Inflammatory macrophage treated with lipopolysaccharide for 1 hour (primary cell): Measurements from ENCODE around the gene OTOP2.

Experiments used
- DNase-seq, 2 donors: peaks; one replicate each; pipeline ENCODE4 v3.0.0-alpha.2; 2020 to 2022

OTOP2 gene, protein sequence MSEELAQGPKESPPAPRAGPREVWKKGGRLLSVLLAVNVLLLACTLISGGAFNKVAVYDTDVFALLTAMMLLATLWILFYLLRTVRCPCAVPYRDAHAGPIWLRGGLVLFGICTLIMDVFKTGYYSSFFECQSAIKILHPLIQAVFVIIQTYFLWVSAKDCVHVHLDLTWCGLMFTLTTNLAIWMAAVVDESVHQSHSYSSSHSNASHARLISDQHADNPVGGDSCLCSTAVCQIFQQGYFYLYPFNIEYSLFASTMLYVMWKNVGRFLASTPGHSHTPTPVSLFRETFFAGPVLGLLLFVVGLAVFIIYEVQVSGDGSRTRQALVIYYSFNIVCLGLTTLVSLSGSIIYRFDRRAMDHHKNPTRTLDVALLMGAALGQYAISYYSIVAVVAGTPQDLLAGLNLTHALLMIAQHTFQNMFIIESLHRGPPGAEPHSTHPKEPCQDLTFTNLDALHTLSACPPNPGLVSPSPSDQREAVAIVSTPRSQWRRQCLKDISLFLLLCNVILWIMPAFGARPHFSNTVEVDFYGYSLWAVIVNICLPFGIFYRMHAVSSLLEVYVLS

GRCh38 chr17:74924250-74924948 is at the start of gene OTOP2:
OTOP2 (plus strand) TSS chr17:74924273; CDS start chr17:74924633, 360 bp downstream.
- DNase-seq, result peak; percentile 62 to 81

GRCh38 chr17:74874615-74875037 is 49.4 kb upstream of the OTOP2 start:
- no peak for DNase-seq

- no peak for DNase-seq
These were observed 48.7 kb upstream of the OTOP2 start for GRCh38 chr17:74875155-74875976.

GRCh38 chr17:74875977-74876593 is 48.0 kb upstream of the OTOP2 start:
- DNase-seq, result no peak

DNA sequence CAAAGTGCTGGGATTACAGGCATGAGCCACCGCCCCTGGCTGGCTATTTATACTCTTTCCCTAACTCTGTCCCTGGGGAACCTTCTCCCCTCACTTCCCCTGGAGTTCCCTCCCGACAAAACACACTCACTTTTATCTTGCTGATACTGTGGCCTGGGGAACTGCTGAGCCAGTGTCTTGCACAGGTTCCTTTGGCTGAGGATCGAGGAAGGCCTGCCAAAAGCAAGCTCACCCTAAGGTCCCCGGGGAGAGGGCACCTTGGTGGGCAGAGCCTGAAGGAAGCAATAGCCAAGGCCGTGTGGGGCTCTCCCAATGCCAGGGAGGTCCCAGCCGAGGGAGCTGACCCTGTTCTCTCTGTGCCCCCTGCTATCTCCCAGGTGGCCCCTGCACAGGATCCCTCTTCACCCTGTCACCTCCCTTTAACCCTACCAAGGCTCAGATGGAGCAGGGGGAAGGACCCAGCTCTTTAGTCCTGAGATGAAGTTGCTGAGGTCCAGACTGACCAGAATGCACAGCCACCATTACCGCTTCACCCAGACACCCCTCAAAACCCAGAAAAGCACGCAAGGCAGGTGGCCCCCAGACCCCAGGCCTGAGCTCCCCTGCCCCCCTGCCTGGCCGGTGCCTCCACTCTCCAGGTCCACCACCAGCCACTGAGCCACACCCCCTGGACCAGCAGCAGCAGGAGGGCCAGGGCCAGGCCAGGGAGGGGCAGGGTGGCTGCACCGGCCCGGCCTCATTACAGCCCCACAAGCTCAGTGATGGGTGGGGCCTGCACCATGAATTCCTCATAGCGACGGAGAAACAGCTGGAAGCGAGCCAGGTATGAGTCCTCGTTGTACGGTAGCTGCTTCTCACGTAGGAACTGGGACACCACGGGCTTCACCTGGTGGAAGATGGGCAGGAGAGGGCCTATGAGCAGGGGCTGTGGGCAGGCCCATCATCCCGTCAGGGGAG is 46.2 kb upstream of the OTOP2 start:
- no peak for DNase-seq

- no peak for DNase-seq
These were observed 45.4 kb upstream of the OTOP2 start for GRCh38 chr17:74878658-74879057.

- no peak for DNase-seq
These were observed 44.8 kb upstream of the OTOP2 start for GRCh38 chr17:74879308-74879707.

DNA sequence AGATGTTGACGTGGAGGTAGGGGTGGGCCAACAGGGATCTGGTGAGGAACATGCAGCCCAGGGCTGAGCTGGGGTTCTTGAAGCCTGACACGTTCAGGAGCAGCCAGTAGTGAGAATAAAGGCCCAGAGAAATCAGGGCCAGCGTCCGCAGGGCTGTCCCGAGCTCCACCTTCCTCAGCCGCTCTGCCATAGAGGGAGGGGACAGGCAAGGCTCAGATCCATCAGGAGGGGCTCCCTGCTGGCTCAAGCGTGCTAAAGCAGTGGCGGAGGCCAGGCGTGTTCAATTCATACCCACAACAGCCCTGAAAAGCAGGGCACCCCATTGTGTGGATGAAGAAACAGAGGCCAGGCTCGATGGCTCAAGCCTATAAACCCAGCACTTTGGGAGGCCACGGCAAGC is 43.0 kb upstream of the OTOP2 start:
- no peak for DNase-seq

DNA sequence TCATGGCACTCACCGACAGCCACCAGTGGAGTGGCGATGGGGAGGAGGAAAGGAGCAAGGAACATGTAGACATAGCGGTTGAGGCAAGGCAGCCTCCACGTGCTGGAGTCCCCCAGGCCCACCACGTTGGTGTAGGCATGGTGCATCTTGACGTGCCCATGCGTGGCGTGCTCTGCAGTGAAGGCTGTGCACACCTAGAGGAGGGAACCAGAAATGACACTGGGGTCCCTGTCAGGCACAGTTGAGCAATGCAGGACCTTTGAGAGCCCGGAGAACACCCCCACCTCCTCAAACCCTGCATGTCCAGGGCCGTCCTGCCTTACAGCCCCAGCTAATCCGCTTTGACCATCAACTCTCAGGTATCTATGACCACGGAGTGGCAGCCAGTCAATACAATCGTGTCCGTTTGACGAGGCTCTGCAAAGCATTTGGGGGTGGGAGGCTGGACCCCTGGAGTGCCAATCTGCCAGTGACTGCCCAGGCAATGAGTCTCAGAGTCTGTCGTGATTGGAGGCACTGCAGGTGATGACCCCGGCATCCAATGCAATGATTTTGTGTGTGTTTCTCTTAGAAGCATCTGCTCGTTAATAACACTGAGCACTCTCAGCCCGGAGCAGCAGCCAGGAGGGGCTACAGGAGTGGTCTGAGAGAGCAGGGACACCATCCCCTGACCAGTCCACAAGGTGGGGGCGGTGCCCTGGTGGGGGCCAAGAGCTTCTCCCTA is 41.4 kb upstream of the OTOP2 start:
- no peak for DNase-seq

- peak; percentile 76 to 79 for DNase-seq
These were observed 40.8 kb upstream of the OTOP2 start for GRCh38 chr17:74883241-74883745.

DNA sequence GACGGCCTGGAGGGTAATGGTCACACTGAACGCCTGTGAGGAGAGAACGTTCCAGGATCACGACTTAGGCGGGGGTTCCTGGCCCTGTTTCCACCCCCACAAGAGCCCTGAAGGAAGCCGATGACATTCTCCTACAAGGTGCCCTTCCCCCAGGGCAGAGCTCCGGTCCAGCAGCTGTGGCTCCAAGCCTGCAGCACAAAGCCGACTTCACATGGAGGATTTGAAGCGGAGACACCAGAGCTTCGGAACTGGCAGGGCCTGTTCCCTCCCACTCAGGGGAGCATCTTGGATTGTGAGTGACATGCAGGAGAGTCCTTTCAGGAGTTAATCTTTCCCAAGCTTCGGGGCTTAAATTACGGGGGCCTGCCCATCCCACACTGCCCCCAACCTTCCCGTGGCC is 35.6 kb upstream of the OTOP2 start:
- no peak for DNase-seq

- DNase-seq, result no peak
These were observed 33.5 kb upstream of the OTOP2 start for GRCh38 chr17:74890554-74890953.

DNA sequence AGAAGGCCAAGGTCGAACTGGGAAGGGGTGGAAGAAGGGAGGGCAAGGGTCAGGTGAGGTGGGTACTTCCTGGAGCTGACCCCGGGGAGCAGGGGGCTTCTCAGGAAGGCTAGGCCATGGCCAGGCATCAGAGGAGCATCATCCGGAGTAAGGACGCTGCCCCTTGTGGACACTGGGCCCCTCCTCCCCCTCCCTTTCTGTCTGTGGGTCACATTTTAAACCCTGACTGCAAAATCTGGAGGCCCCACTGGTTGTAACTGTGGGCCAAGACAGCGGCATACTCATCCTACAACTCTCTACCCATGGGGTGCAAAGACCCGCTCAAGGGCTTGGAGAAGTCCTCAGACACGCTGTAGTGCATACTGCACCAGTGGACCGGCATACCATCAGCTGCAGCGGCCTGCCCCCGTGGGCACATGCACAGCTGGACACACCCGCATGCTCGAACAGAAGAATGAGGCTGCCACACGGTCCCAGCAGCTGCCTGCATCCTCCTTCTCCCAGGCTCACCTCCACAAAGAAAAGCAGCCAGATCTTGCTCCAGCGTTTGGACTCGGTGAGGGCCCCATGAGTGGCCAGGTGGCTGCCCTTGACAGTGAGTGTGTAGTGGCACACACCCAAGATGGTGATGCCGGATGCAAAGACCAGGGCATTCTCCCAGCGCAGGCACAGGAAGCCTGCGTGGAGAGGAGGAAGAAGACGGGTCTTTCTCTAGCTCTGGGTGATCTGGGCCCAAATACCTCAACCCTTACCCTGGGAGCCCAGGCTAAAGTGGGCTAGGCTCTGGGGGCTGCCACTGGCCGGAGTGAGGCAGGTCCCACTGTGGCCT is 31.8 kb upstream of the OTOP2 start:
- DNase-seq, result no peak

- DNase-seq, result no peak
These were observed 30.8 kb upstream of the OTOP2 start, which contains the start of gene FADS6 for GRCh38 chr17:74892974-74893911. FADS6 (minus strand) TSS chr17:74893633; CDS start chr17:74893595, 38 bp downstream.

DNA sequence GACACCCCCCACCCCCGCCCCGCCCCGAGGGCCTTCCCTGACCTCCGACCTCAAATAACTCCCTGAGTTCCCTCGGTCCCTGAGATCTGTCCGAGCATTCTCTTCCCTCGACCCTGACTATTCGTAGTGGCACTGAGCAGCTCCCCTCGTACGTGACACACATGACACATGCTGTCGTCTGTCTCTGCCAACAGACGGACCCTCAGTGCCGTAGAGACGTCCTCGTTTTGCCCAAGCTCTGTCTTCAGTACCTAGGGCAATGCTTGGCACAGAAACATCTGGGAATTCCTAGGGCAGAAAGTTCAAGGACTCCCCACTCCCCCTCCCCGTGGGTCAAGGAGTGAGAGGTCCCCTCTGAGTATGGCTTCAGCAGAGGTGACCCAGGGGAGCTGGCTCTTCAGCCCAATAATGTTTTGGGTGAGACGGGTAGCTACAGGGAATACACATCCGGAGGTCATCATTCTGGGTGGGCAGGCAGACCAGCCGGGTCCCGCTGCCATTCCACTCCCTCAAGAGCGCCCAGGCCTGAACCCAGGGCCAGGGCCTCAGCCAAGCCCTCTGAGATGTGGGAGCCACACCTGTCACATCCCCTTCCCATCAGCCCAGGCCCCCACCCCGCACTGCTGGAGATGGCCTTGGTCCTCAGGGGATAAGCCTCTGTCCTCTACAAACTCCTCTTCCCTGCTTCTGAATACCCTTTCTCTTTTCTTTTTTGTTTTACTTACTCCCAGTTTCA is 30.0 kb upstream of the OTOP2 start:
- DNase-seq, result no peak

GRCh38 chr17:74898376-74898946 is 25.6 kb upstream of the OTOP2 start:
- DNase-seq, result no peak

- no peak for DNase-seq
These were observed 23.9 kb upstream of the OTOP2 start for GRCh38 chr17:74900208-74900607.
